DOHH2 (cell line): ENCODE results near the gene EXOC3L1.

ENCODE experiments used
- H3F3A ChIP-seq: fragments of 200-600 bp; sonication (generic), shearing (Covaris generic); 2 replicates; pipeline ENCODE4 v1.6.0; 2016; ENCODE audit warnings: antibody characterized with exemption, mild to moderate bottlenecking; ENCODE audit not compliant: control insufficient read depth, insufficient read depth
- H3K27ac ChIP-seq: fragments of 200-600 bp; sonication (generic); 2 replicates; pipeline ENCODE4 v1.5.1; 2014; ENCODE audit warnings: low read depth, mild to moderate bottlenecking, low read length, moderate library complexity
- H3K27me3 ChIP-seq: fragments of 200-600 bp; sonication (generic); 2 replicates; pipeline ENCODE4 v1.6.1; 2014; ENCODE audit warnings: mild to moderate bottlenecking, low read length, mixed read lengths; ENCODE audit not compliant: control insufficient read depth
- H3K36me3 ChIP-seq: fragments of 200-600 bp; sonication (generic); 2 replicates; pipeline ENCODE4 v1.6.1; 2014; ENCODE audit warnings: mild to moderate bottlenecking, low read length, moderate library complexity, mixed read lengths; ENCODE audit not compliant: control insufficient read depth
- H3K4me1 ChIP-seq: fragments of 200-600 bp; sonication (generic); 2 replicates; pipeline ENCODE4 v1.6.1; 2014; ENCODE audit warnings: mild to moderate bottlenecking, low read length, mixed read lengths; ENCODE audit not compliant: control insufficient read depth
- H3K4me2 ChIP-seq: fragments of 200-600 bp; sonication (generic); 2 replicates; pipeline ENCODE4 v1.6.0; 2014; ENCODE audit warnings: mild to moderate bottlenecking, low read length, moderate library complexity
- H3K4me3 ChIP-seq: fragments of 200-600 bp; sonication (generic); 2 replicates; pipeline ENCODE4 v1.5.1; 2014; ENCODE audit warnings: mild to moderate bottlenecking, low read length, mixed read lengths
- H3K79me2 ChIP-seq: fragments of 200-600 bp; sonication (generic); 2 replicates; pipeline ENCODE4 v1.6.1; 2014; ENCODE audit warnings: mild to moderate bottlenecking, low read length, mixed read lengths; ENCODE audit not compliant: control insufficient read depth
- H3K9me2 ChIP-seq: fragments of 200-600 bp; sonication (generic); replicated peaks from 2 replicates; pipeline ENCODE4 v1.6.1; 2014; ENCODE audit warnings: mild to moderate bottlenecking, low read length, mixed read lengths; ENCODE audit not compliant: control insufficient read depth
- H3K9me3 ChIP-seq: fragments of 200-600 bp; sonication (generic); 2 replicates; pipeline ENCODE4 v1.6.1; 2014; ENCODE audit warnings: antibody characterized with exemption, low read length, mixed read lengths; ENCODE audit not compliant: control insufficient read depth, insufficient read depth
- H4K20me1 ChIP-seq: fragments of 200-600 bp; sonication (generic); 2 replicates; pipeline ENCODE4 v1.6.0; 2014; ENCODE audit warnings: low read depth, mild to moderate bottlenecking, antibody characterized with exemption, low read length, moderate library complexity; ENCODE audit not compliant: control insufficient read depth, insufficient read depth
- CTCF ChIP-seq: fragments of 200-600 bp; sonication (generic); IDR thresholded peaks from one replicate; pipeline ENCODE4 v1.5.1; 2014; ENCODE audit warnings: antibody characterized with exemption, mild to moderate bottlenecking, low read depth, low read length; ENCODE audit not compliant: poor library complexity, severe bottlenecking
- EZH2phosphoT487 ChIP-seq: fragments of 200-600 bp; sonication (generic); IDR thresholded peaks from 2 replicates; pipeline ENCODE4 v1.6.1; 2017; ENCODE audit warnings: borderline replicate concordance, mild to moderate bottlenecking, antibody characterized with exemption, low read length, moderate library complexity, mixed read lengths

The EXOC3L1 gene

GRCh38 chr16:67192781-67193361 is 2.9 kb upstream of the EXOC3L1 start:
- H3K27me3 ChIP-seq, result no peaks in the 10 kb centered on the region
- peak overlapping the region; percentile 44 for H3K27ac ChIP-seq
- no peaks in the 10 kb centered on the region for H3K9me2 ChIP-seq
- peaks cover 15% of the 10 kb centered on the region for H3K4me1 ChIP-seq
- H3K9me3 ChIP-seq, result no peaks in the 10 kb centered on the region
- H3F3A ChIP-seq, result no peaks in the 10 kb centered on the region
- peaks cover 38% of the 10 kb centered on the region for H3K79me2 ChIP-seq
- TF ChIP-seq EZH2phosphoT487 (no peak), CTCF (no peak)
- H3K36me3 ChIP-seq, result peaks cover 58% of the 10 kb centered on the region
- H3K4me3 ChIP-seq, result peak overlapping the region; percentile 95
- H3K4me2 ChIP-seq, result peak overlapping the region; percentile 89
- peaks cover 3% of the 10 kb centered on the region for H4K20me1 ChIP-seq

- Histone ChIP-seq H3K9me3 (no peaks in the 10 kb centered on the region), H3K79me2 (peaks cover 38% of the 10 kb centered on the region), H3K27ac (peak within 1 kb of the TSS; percentile 44), H3K4me2 (peak within 1 kb of the TSS; percentile 89), H3K4me3 (peak within 1 kb of the TSS; percentile 95), H3K4me1 (peaks cover 15% of the 10 kb centered on the region), H4K20me1 (peaks cover 3% of the 10 kb centered on the region), H3K36me3 (peaks cover 50% of the 10 kb centered on the region), H3K27me3 (no peaks in the 10 kb centered on the region; the same call in 1 of the 2 replicates), H3K9me2 (no peaks in the 10 kb centered on the region), H3F3A (no peaks in the 10 kb centered on the region)
- TF ChIP-seq CTCF (no peak), EZH2phosphoT487 (no peak)
Observed at GRCh38 chr16:67191995-67192681, 2.2 kb upstream of the EXOC3L1 start, which contains the start of gene E2F4. E2F4 (plus strand) TSS chr16:67192155; CDS start chr16:67192228, 73 bp downstream.

- Histone ChIP-seq H3K27ac (no peak overlapping the region), H3F3A (no peaks in the 10 kb centered on the region), H3K9me3 (no peaks in the 10 kb centered on the region), H3K4me1 (peaks cover 15% of the 10 kb centered on the region), H3K4me2 (peak overlapping the region; percentile 89), H3K79me2 (peaks cover 34% of the 10 kb centered on the region), H3K27me3 (peaks cover 3% of the 10 kb centered on the region), H3K36me3 (peaks cover 44% of the 10 kb centered on the region), H3K4me3 (peak overlapping the region; percentile 95), H3K9me2 (no peaks in the 10 kb centered on the region), H4K20me1 (peaks cover 3% of the 10 kb centered on the region)
- TF ChIP-seq EZH2phosphoT487 (no peak), CTCF (no peak)
Observed at GRCh38 chr16:67191411-67191994, 1.6 kb upstream of the EXOC3L1 start.
